Smooth muscle cell (in vitro differentiated cells): ENCODE data around the gene TSHZ1. TPM values are rescaled to one million over a fixed set of nuclear protein-coding genes. Genes with fewer than 3 reads are reported as not detected.
A peak's percentile ranks its signal among the peaks of the same experiment; 100 is the strongest.

ENCODE experiments used
- DNase-seq: peaks from one replicate; lab custom pipeline; 2025; ENCODE audit not compliant: unreplicated experiment; lab: John Stamatoyannopoulos, UW
- H2AFZ ChIP-seq: fragments of 200-600 bp; sonication (generic); 2 replicates; pipeline ENCODE4 v1.6.0; 2016; ENCODE audit warnings: antibody characterized with exemption, low read depth, mild to moderate bottlenecking
- H3F3A ChIP-seq: fragments of 200-600 bp; sonication (generic); 2 replicates; pipeline ENCODE4 v1.6.0; 2017; ENCODE audit warnings: antibody characterized with exemption, low read depth
- H3K27ac ChIP-seq: fragments of 200-600 bp; sonication (generic); 2 replicates; pipeline ENCODE4 v1.5.1; 2016; ENCODE audit warnings: low read depth, mild to moderate bottlenecking
- H3K27me3 ChIP-seq: fragments of 200-600 bp; sonication (generic); 2 replicates; pipeline ENCODE4 v1.6.1; 2016; ENCODE audit warnings: low read depth, mild to moderate bottlenecking
- H3K36me3 ChIP-seq: fragments of 200-600 bp; sonication (generic); 2 replicates; pipeline ENCODE4 v1.5.1; 2016; ENCODE audit warnings: low read depth
- H3K4me1 ChIP-seq: fragments of 200-600 bp; sonication (generic); 2 replicates; pipeline ENCODE4 v1.5.1; 2016; ENCODE audit warnings: low read depth
- H3K4me2 ChIP-seq: fragments of 200-600 bp; sonication (generic); 2 replicates; pipeline ENCODE4 v1.6.0; 2016; ENCODE audit warnings: mild to moderate bottlenecking
- H3K4me3 ChIP-seq: fragments of 200-600 bp; sonication (generic); 2 replicates; pipeline ENCODE4 v1.5.1; 2016; ENCODE audit warnings: mild to moderate bottlenecking
- H3K79me2 ChIP-seq: fragments of 200-600 bp; sonication (generic); 2 replicates; pipeline ENCODE4 v1.6.0; 2016; ENCODE audit warnings: low read depth, mild to moderate bottlenecking
- H3K9ac ChIP-seq: fragments of 200-600 bp; sonication (generic); 2 replicates; pipeline ENCODE4 v1.6.0; 2016; ENCODE audit warnings: low read depth
- H3K9me3 ChIP-seq: fragments of 200-600 bp; sonication (generic); replicated peaks from 2 replicates; pipeline ENCODE4 v1.5.1; 2016; ENCODE audit warnings: low read depth
- H4K20me1 ChIP-seq: fragments of 200-600 bp; sonication (generic); 2 replicates; pipeline ENCODE4 v1.6.0; 2016; ENCODE audit warnings: low read depth
- CTCF ChIP-seq: fragments of 200-600 bp; sonication (generic); IDR thresholded peaks from 2 replicates; pipeline ENCODE4 v1.5.1; 2017; ENCODE audit warnings: borderline replicate concordance, mild to moderate bottlenecking, antibody characterized with exemption; ENCODE audit not compliant: insufficient read depth, poor library complexity, severe bottlenecking
- WGBS: methylation state at CpG from one replicate; pipeline ENCODE4 v1.1.7; 2016; ENCODE audit warnings: low lambda C conversion rate; 5-methylcytosine and 5-hydroxymethylcytosine counted together
- polyA plus RNA-seq: library from polyadenylated mRNA; unstranded; fragments of >200 nt; fragmentation: Nextera tagmentation; extraction: Ambion mirVana; gene quantifications from 2 replicates; pipeline ENCODE4 v1.2.1, GENCODE V29; 2016
- total RNA-seq: library from RNA; depleted of rRNA; stranded (reverse); fragments of >200 nt; gene quantifications from 2 replicates; pipeline ENCODE4 v1.2.3, GENCODE V29; 2014

Gene TSHZ1
- total and polyA plus RNA-seq, 2 experiments from 2014 or later = 21.3 to 26.1 TPM

- no peak overlapping the region for H3K4me3 ChIP-seq
- H3K27ac ChIP-seq = no peak overlapping the region
- no peaks in the 10 kb centered on the region for H3K36me3 ChIP-seq
- no peak overlapping the region for H3K4me2 ChIP-seq
- no peak for TF ChIP-seq CTCF
- no peaks in the 10 kb centered on the region for H3K4me1 ChIP-seq
- H3K79me2 ChIP-seq = peaks cover 100% of the 10 kb centered on the region
- no peak for DNase-seq
- no peak overlapping the region for H2AFZ ChIP-seq
- 91% methylated on average over 12 of the region's 12 CpGs for WGBS
- peaks cover 85% of the 10 kb centered on the region for H4K20me1 ChIP-seq
- no peaks in the 10 kb centered on the region for H3K9me3 ChIP-seq
- no peaks in the 10 kb centered on the region for H3F3A ChIP-seq
- H3K27me3 ChIP-seq = no peaks in the 10 kb centered on the region
- no peak overlapping the region for H3K9ac ChIP-seq
Observed at GRCh38 chr18:75234901-75235300, 24.3 kb downstream of the TSHZ1 start.

GRCh38 chr18:75235896-75236295 is 25.3 kb downstream of the TSHZ1 start:
- no peaks in the 10 kb centered on the region for H3K27me3 ChIP-seq
- no peaks in the 10 kb centered on the region for H3K36me3 ChIP-seq
- H2AFZ ChIP-seq = no peak overlapping the region
- no peak overlapping the region for H3K27ac ChIP-seq
- no peak overlapping the region for H3K4me2 ChIP-seq
- TF ChIP-seq CTCF = no peak
- H3K9ac ChIP-seq = no peak overlapping the region
- H3F3A ChIP-seq = no peaks in the 10 kb centered on the region
- H3K4me3 ChIP-seq = no peak overlapping the region
- peaks cover 100% of the 10 kb centered on the region for H3K79me2 ChIP-seq
- H3K9me3 ChIP-seq = no peaks in the 10 kb centered on the region
- 95% methylated on average over 13 of the region's 13 CpGs for WGBS
- DNase-seq = no peak
- no peaks in the 10 kb centered on the region for H3K4me1 ChIP-seq
- peaks cover 89% of the 10 kb centered on the region for H4K20me1 ChIP-seq

GRCh38 chr18:75238100-75238499 is 27.5 kb downstream of the TSHZ1 start:
- no peak for DNase-seq
- H3K4me2 ChIP-seq = no peak overlapping the region
- H3K27ac ChIP-seq = peak overlapping the region; percentile 1
- H3K27me3 ChIP-seq = no peaks in the 10 kb centered on the region
- H3K4me3 ChIP-seq = no peak overlapping the region
- no peaks in the 10 kb centered on the region for H3K36me3 ChIP-seq
- H3K4me1 ChIP-seq = no peaks in the 10 kb centered on the region
- no peak overlapping the region for H3K9ac ChIP-seq
- H2AFZ ChIP-seq = no peak overlapping the region
- H3F3A ChIP-seq = no peaks in the 10 kb centered on the region
- H3K9me3 ChIP-seq = no peaks in the 10 kb centered on the region
- WGBS = 71% methylated on average over 13 of the region's 13 CpGs
- peaks cover 100% of the 10 kb centered on the region for H3K79me2 ChIP-seq
- peaks cover 79% of the 10 kb centered on the region for H4K20me1 ChIP-seq
- no peak for TF ChIP-seq CTCF

GRCh38 chr18:75238786-75239185 is 28.2 kb downstream of the TSHZ1 start:
- Histone ChIP-seq H4K20me1 (peaks cover 79% of the 10 kb centered on the region), H3F3A (no peaks in the 10 kb centered on the region), H3K27me3 (no peaks in the 10 kb centered on the region), H3K9ac (no peak overlapping the region), H3K4me3 (no peak overlapping the region), H3K4me1 (no peaks in the 10 kb centered on the region), H3K79me2 (peaks cover 100% of the 10 kb centered on the region), H3K36me3 (no peaks in the 10 kb centered on the region), H3K9me3 (no peaks in the 10 kb centered on the region), H3K27ac (no peak overlapping the region), H2AFZ (no peak overlapping the region), H3K4me2 (no peak overlapping the region)
- DNase-seq = no peak
- no peak for TF ChIP-seq CTCF
- WGBS = 99% methylated on average over 10 of the region's 10 CpGs
